CD14-positive monocyte (primary cell): ENCODE data around the gene INTS12. TPM values are rescaled to one million over a fixed set of nuclear protein-coding genes. Genes with fewer than 3 reads are reported as not detected.

Experiments used
- DNase-seq, 3 donors: peaks; one replicate each; pipeline ENCODE4 v3.0.0-alpha.2; 2011 to 2022
- H2AFZ ChIP-seq: 2 replicates; pipeline ENCODE4 v1.6.0; 2012; ENCODE audit warnings: mild to moderate bottlenecking, low read depth, low read length, inconsistent platforms; ENCODE audit not compliant: insufficient read depth, poor library complexity, severe bottlenecking
- H3K27ac ChIP-seq, 2 donors: 1 replicate in 1 of 2; 2 replicates in 1 of 2; pipeline ENCODE4 v1.5.1; 2012 to 2013; ENCODE audit warnings: low read length in 2 of 2, control low read depth in 1 of 2, inconsistent platforms in 1 of 2, low read depth in 1 of 2, mild to moderate bottlenecking in 1 of 2
- H3K27me3 ChIP-seq, 2 donors: one replicate each; pipeline versions ENCODE4 v1.6.0 to v1.6.1; 2011 to 2013; ENCODE audit warnings: low read length in 2 of 2; ENCODE audit not compliant: control insufficient read depth in 2 of 2, insufficient read depth in 2 of 2
- H3K36me3 ChIP-seq, 2 donors: replicated peaks in 1 of 2; 1 replicate in 1 of 2; 2 replicates in 1 of 2; pipeline versions ENCODE4 v1.5.1 to v1.6.1; 2012 to 2013; ENCODE audit warnings: low read length in 2 of 2, control low read depth in 1 of 2, inconsistent platforms in 1 of 2, mild to moderate bottlenecking in 1 of 2; ENCODE audit not compliant: insufficient read depth in 2 of 2, control insufficient read depth in 1 of 2
- H3K4me1 ChIP-seq, 2 donors: 1 replicate in 1 of 2; 2 replicates in 1 of 2; pipeline versions ENCODE4 v1.5.1 to v1.6.1; 2012 to 2013; ENCODE audit warnings: low read length in 2 of 2, control low read depth in 1 of 2, inconsistent platforms in 1 of 2, mild to moderate bottlenecking in 1 of 2, moderate library complexity in 1 of 2; ENCODE audit not compliant: insufficient read depth in 2 of 2, control insufficient read depth in 1 of 2
- H3K4me2 ChIP-seq: replicated peaks from 2 replicates; pipeline ENCODE3; 2012; ENCODE audit warnings: low read length, moderate library complexity, mild to moderate bottlenecking; ENCODE audit not compliant: poor library complexity, severe bottlenecking; ENCODE audit errors: extremely low read depth
- H3K4me3 ChIP-seq, 3 experiments: fragments of 200-600 bp in 1 of 3; sonication (generic) in 1 of 3; replicated peaks in 1 of 3; 1 replicate in 2 of 3; 2 replicates in 1 of 3; pipeline ENCODE4 v1.5.1; 2011 to 2013; ENCODE audit warnings: low read length in 3 of 3, mild to moderate bottlenecking in 3 of 3, control low read depth in 2 of 3, low read depth in 2 of 3, inconsistent platforms in 1 of 3, moderate library complexity in 1 of 3
- H3K79me2 ChIP-seq: 2 replicates; pipeline ENCODE4 v1.6.0; 2012; ENCODE audit warnings: mild to moderate bottlenecking, control low read depth, inconsistent platforms, low read length, moderate library complexity; ENCODE audit not compliant: insufficient read depth
- H3K9ac ChIP-seq: 2 replicates; pipeline ENCODE4 v1.6.0; 2017; ENCODE audit warnings: low read length, mild to moderate bottlenecking; ENCODE audit not compliant: insufficient read depth, poor library complexity, severe bottlenecking
- H3K9me3 ChIP-seq, 2 donors: replicated peaks in 1 of 2; 1 replicate in 1 of 2; 2 replicates in 1 of 2; pipeline versions ENCODE4 v1.5.1 to v1.6.1; 2012 to 2013; ENCODE audit warnings: low read length in 2 of 2, control low read depth in 1 of 2; ENCODE audit not compliant: control insufficient read depth in 1 of 2, insufficient read depth in 1 of 2
- H4K20me1 ChIP-seq: 2 replicates; pipeline ENCODE4 v1.6.0; 2012; ENCODE audit warnings: mild to moderate bottlenecking, low read length, control low read depth, moderate library complexity; ENCODE audit not compliant: insufficient read depth
- H3K27ac Mint-ChIP-seq, 7 donors: one replicate each; pipeline ENCODE4 v1.8.0; 2020; ENCODE audit warnings: mild to moderate bottlenecking in 7 of 7, mixed read lengths in 7 of 7, moderate library complexity in 6 of 7, inconsistent platforms in 2 of 7
- H3K27me3 Mint-ChIP-seq, 3 donors: one replicate each; pipeline ENCODE4 v1.8.0; 2021 to 2022; ENCODE audit warnings: low read depth in 3 of 3, mild to moderate bottlenecking in 3 of 3, mixed read lengths in 3 of 3, moderate library complexity in 3 of 3, inconsistent platforms in 1 of 3
- H3K36me3 Mint-ChIP-seq, 2 donors: one replicate each; pipeline ENCODE4 v1.8.0; 2020; ENCODE audit warnings: mixed read lengths in 2 of 2, inconsistent platforms in 1 of 2, mild to moderate bottlenecking in 1 of 2
- H3K4me1 Mint-ChIP-seq: one replicate; pipeline ENCODE4 v1.8.0; 2020; ENCODE audit warnings: mild to moderate bottlenecking, mixed read lengths
- H3K4me3 Mint-ChIP-seq, 2 donors: one replicate each; pipeline ENCODE4 v1.8.0; 2020; ENCODE audit warnings: mild to moderate bottlenecking in 2 of 2, mixed read lengths in 2 of 2, moderate library complexity in 1 of 2
- H3K9me3 Mint-ChIP-seq, 7 donors: one replicate each; pipeline ENCODE4 v1.8.0; 2020 to 2022; ENCODE audit warnings: mixed read lengths in 7 of 7, mild to moderate bottlenecking in 6 of 7, moderate library complexity in 6 of 7, inconsistent platforms in 2 of 7
- WGBS: methylation state at CpG from one replicate; pipeline ENCODE4 v1.1.5; 2013; ENCODE audit warnings: missing lambda C conversion rate; ENCODE audit not compliant: insufficient coverage; 5-methylcytosine and 5-hydroxymethylcytosine counted together
- intact Hi-C, 2 donors: fragments of 100-400 bp; cut with micrococcal nuclease; formaldehyde crosslinking; loops; one replicate each; pipeline versions ENCODE4 v1.15.0 to v1.15.1; 2023
- polyA plus RNA-seq, 3 donors: library from polyadenylated mRNA; depleted of rRNA in 1 of 3; unstranded in 2 of 3; stranded (reverse) in 1 of 3; fragments of 300-500 nt in 2 of 3; fragments of >200 nt in 1 of 3; fragmentation: Illumina TruSeq in 2 of 3; gene quantifications; 1 replicate in 2 of 3; 2 replicates in 1 of 3; pipeline ENCODE4 v1.2.3, GENCODE V29; 2012 to 2021
- TF ChIP-seq, protein P1 (sequence below): fragments of 200-600 bp; IDR thresholded peaks from one replicate; pipeline ENCODE4 v1.8.0; 2022; ENCODE audit warnings: antibody characterized with exemption, mild to moderate bottlenecking

Gene INTS12
- polyA plus RNA-seq, 3 donors, result 12.0 to 22.9 (median 18.1) TPM

DNA sequence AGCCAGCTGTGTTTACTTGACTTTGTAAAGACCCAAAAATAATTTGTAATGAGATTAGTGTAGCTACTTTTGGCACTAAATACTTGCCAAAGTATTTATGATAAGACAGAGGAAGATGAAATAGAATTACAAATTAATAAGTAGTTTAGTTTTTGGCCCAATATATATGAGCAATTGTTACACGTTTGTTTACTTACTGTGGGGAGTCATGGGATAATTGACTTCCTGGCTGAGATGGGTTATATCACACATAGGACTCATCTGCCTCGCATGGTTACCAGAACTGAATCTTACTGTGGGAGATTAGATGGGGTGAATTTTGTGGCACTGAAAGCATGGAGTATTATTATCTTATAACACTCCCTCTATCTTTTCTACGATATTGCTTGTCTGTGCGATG lies 66.6 kb downstream of the INTS12 start:
- no peak overlapping the region for H3K27ac Mint-ChIP-seq
- TF ChIP-seq, protein P1, sequence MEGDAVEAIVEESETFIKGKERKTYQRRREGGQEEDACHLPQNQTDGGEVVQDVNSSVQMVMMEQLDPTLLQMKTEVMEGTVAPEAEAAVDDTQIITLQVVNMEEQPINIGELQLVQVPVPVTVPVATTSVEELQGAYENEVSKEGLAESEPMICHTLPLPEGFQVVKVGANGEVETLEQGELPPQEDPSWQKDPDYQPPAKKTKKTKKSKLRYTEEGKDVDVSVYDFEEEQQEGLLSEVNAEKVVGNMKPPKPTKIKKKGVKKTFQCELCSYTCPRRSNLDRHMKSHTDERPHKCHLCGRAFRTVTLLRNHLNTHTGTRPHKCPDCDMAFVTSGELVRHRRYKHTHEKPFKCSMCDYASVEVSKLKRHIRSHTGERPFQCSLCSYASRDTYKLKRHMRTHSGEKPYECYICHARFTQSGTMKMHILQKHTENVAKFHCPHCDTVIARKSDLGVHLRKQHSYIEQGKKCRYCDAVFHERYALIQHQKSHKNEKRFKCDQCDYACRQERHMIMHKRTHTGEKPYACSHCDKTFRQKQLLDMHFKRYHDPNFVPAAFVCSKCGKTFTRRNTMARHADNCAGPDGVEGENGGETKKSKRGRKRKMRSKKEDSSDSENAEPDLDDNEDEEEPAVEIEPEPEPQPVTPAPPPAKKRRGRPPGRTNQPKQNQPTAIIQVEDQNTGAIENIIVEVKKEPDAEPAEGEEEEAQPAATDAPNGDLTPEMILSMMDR, result no peak
- Histone ChIP-seq H3K4me2 (no peak overlapping the region), H3K27ac (no peak overlapping the region), H3K4me3 (no peak overlapping the region), H4K20me1 (no peaks in the 10 kb centered on the region), H3K9me3 (no peaks in the 10 kb centered on the region), H3K36me3 (no peaks in the 10 kb centered on the region), H3K4me1 (peaks cover 5 to 7% of the 10 kb centered on the region in 2 donors), H2AFZ (no peak overlapping the region), H3K27me3 (no peaks in the 10 kb centered on the region), H3K79me2 (no peaks in the 10 kb centered on the region), H3K9ac (no peak overlapping the region)
- DNase-seq, result no peak
- no peaks in the 10 kb centered on the region for H3K9me3 Mint-ChIP-seq
- H3K27me3 Mint-ChIP-seq, result peaks cover 0 to 2% (median 1%) of the 10 kb centered on the region in 3 donors
- no peak overlapping the region for H3K4me3 Mint-ChIP-seq
- H3K36me3 Mint-ChIP-seq, result no peaks in the 10 kb centered on the region
- intact Hi-C loops, result no loop called here
- H3K4me1 Mint-ChIP-seq, result peaks cover 11% of the 10 kb centered on the region
- no CpG with 5 or more reads among the region's 4 CpGs for WGBS

GRCh38 chr4:105637408-105638176 lies 70.9 kb downstream of the INTS12 start:
- H2AFZ ChIP-seq, result peak overlapping the region; percentile 2
- H3K79me2 ChIP-seq, result no peaks in the 10 kb centered on the region
- H3K4me3 ChIP-seq, result no peak overlapping the region
- DNase-seq, result peak; percentile 16 to 32 (median 23)
- H3K4me2 ChIP-seq, result no peak overlapping the region
- no peaks in the 10 kb centered on the region for H3K36me3 ChIP-seq
- H4K20me1 ChIP-seq, result no peaks in the 10 kb centered on the region
- Mint-ChIP-seq H3K4me1 (peaks cover 11% of the 10 kb centered on the region), H3K27me3 (peaks cover 0 to 1% (median 0%) of the 10 kb centered on the region in 3 donors), H3K4me3 (peak overlapping the region in 1 of 2 donors; percentile 59), H3K27ac (no peak overlapping the region), H3K36me3 (no peaks in the 10 kb centered on the region), H3K9me3 (no peaks in the 10 kb centered on the region)
- TF ChIP-seq, protein P1, result no peak
- no peak overlapping the region for H3K9ac ChIP-seq
- WGBS, result 0% methylated on average over 1 of the region's 4 CpGs
- no peak overlapping the region for H3K27ac ChIP-seq
- intact Hi-C loops, result no loop called here
- peaks cover 5 to 7% of the 10 kb centered on the region in 2 donors for H3K4me1 ChIP-seq
- no peaks in the 10 kb centered on the region for H3K9me3 ChIP-seq
- H3K27me3 ChIP-seq, result no peaks in the 10 kb centered on the region
